ENCODE measurements around the gene PKDCC.

DNA sequence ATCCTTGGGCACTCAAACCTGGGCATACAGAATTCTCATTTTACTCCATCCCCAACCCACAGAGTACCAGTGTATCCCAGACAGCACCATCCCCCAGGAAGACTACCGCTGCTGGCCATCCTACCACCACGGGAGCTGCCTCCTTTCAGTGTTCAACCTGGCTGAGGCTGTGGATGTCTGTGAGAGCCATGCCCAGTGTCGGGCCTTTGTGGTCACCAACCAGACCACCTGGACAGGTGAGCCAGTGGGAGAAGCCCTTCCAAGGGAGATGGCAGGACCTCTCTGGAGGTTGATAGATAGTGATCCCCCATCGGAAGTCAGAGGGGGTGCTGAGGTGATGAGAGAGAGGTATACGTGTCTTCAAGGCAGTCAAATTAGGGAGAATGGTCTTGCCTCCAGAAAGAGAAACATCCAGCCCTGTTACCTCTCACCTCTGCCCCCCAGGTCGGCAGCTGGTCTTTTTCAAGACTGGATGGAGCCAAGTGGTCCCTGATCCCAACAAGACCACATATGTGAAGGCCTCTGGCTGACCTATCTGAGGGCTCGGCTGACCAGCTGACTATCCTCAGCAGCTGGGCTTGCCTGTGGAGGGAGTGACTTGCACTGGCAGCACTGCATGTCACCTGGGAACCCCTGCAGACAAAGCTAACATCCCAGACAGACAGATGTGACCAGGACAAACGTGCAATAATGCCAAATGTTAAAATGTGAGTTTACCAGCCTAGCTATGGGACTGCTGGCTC, 9.5 kb downstream of the PKDCC start:
- TF ChIP-seq, protein P1, sequence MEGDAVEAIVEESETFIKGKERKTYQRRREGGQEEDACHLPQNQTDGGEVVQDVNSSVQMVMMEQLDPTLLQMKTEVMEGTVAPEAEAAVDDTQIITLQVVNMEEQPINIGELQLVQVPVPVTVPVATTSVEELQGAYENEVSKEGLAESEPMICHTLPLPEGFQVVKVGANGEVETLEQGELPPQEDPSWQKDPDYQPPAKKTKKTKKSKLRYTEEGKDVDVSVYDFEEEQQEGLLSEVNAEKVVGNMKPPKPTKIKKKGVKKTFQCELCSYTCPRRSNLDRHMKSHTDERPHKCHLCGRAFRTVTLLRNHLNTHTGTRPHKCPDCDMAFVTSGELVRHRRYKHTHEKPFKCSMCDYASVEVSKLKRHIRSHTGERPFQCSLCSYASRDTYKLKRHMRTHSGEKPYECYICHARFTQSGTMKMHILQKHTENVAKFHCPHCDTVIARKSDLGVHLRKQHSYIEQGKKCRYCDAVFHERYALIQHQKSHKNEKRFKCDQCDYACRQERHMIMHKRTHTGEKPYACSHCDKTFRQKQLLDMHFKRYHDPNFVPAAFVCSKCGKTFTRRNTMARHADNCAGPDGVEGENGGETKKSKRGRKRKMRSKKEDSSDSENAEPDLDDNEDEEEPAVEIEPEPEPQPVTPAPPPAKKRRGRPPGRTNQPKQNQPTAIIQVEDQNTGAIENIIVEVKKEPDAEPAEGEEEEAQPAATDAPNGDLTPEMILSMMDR (conservative IDR thresholded peaks at IDR 0.05) = no peak
- no peak for TF ChIP-seq EZH2 (IDR thresholded peaks at IDR 0.05; ENCODE audit: low read depth)
